ENCODE data around the gene HCK.

HCK gene

GRCh38 chr20:32017711-32018251 is 34.3 kb upstream of the HCK start:
- peak; percentile 78 for DNase-seq (ENCODE audit: low spot score)
- POLR2A ChIA-PET (ENCODE audit: low non-redundant PET) = no interaction called here

GRCh38 chr20:32018269-32019155 is 33.5 kb upstream of the HCK start:
- H3K27ac ChIP-seq = no peak overlapping the region
- DNase-seq (ENCODE audit: low spot score) = peak; percentile 91
- CTCF ChIA-PET = interaction anchor here (0.8 to 3.7 kb wide), 12 partner anchors 8 to 195 kb away, joined by 3 to 47 read pairs (median 4); no protein-coding TSS in a partner anchor
- POLR2A ChIA-PET (ENCODE audit: low non-redundant PET) = no interaction called here
- no peak for TF ChIP-seq CTCF (conservative IDR thresholded peaks at IDR 0.05; ENCODE audit: low read depth)

More at GRCh38 chr20:32017711-32018251, 34.3 kb upstream of the HCK start:
- CTCF ChIA-PET = interaction anchor here (0.6 to 3.0 kb wide), 15 partner anchors 9 to 194 kb away, joined by 3 to 29 read pairs (median 4); no protein-coding TSS in a partner anchor
- peak; percentile 31 for TF ChIP-seq CTCF (conservative IDR thresholded peaks at IDR 0.05; ENCODE audit: low read depth)
- no peak overlapping the region for H3K27ac ChIP-seq

- CTCF ChIA-PET = interaction anchor here (0.7 to 3.7 kb wide), 3 partner anchors 12 to 149 kb away, joined by 3 to 47 read pairs (median 3); partner anchors contain the start of genes DUSP15 and TTLL9
These were observed 32.9 kb upstream of the HCK start for GRCh38 chr20:32019156-32019510.

GRCh38 chr20:32019563-32020463 is 32.2 kb upstream of the HCK start:
- ChIA-PET CTCF (interaction anchor here (0.6 to 3.7 kb wide), 7 partner anchors 9 to 186 kb away, joined by 3 to 47 read pairs (median 3); partner anchors contain the start of genes DUSP15 and TTLL9), POLR2A (ENCODE audit: low non-redundant PET) (no interaction called here)
- DNase-seq (ENCODE audit: low spot score) = no peak
- H3K27ac ChIP-seq = no peak overlapping the region
- TF ChIP-seq CTCF (conservative IDR thresholded peaks at IDR 0.05; ENCODE audit: low read depth) = no peak

More at GRCh38 chr20:32019156-32019510, 32.9 kb upstream of the HCK start:
- H3K27ac ChIP-seq = no peak overlapping the region
- peak; percentile 40 for DNase-seq (ENCODE audit: low spot score)
- POLR2A ChIA-PET (ENCODE audit: low non-redundant PET) = no interaction called here
- peak; percentile 37 for TF ChIP-seq CTCF (conservative IDR thresholded peaks at IDR 0.05; ENCODE audit: low read depth)

- DNase-seq (ENCODE audit: low spot score) = no peak
- no peak for TF ChIP-seq CTCF (conservative IDR thresholded peaks at IDR 0.05; ENCODE audit: low read depth)
- no peak overlapping the region for H3K27ac ChIP-seq
- POLR2A ChIA-PET (ENCODE audit: low non-redundant PET) = no interaction called here
- CTCF ChIA-PET = interaction anchor here (0.8 to 3.7 kb wide), 4 partner anchors 10 to 187 kb away, joined by 3 to 47 read pairs (median 4); no protein-coding TSS in a partner anchor
These were observed 31.0 kb upstream of the HCK start for GRCh38 chr20:32021091-32021490.

All from RWPE1 (cell line).